HepG2 (cell line): Measurements from ENCODE around the gene PLK2. TPM values are rescaled to one million over a fixed set of nuclear protein-coding genes. Genes with fewer than 3 reads are reported as not detected.

ENCODE experiments used
- EED ChIP-seq: sonication (generic); formaldehyde crosslinking; IDR thresholded peaks from 2 replicates; pipeline ENCODE4 v1.5.0; 2020; ENCODE audit warnings: mild to moderate bottlenecking, missing genetic modification reagents
- JUND ChIP-seq: sonication (generic); formaldehyde crosslinking; IDR thresholded peaks from 2 replicates; pipeline ENCODE4 v1.8.0; 2022; ENCODE audit warnings: mild to moderate bottlenecking, missing genetic modification reagents
- MBD4 ChIP-seq: IDR thresholded peaks from 2 replicates; pipeline ENCODE4 v1.6.1; 2012; ENCODE audit warnings: low read length, inconsistent platforms, borderline replicate concordance
- RCOR2 ChIP-seq: IDR thresholded peaks from 2 replicates; pipeline ENCODE4 v1.6.1; 2016; ENCODE audit warnings: missing biosample characterization, missing genetic modification reagents
- SMARCE1 ChIP-seq: fragments of 450-650 bp; IDR thresholded peaks from 2 replicates; pipeline ENCODE4 v1.6.1; 2017; ENCODE audit warnings: borderline replicate concordance
- ZFY ChIP-seq: sonication (generic); formaldehyde crosslinking; IDR thresholded peaks from 2 replicates; pipeline ENCODE4 v1.4.0; 2020; ENCODE audit warnings: missing genetic modification reagents
- ZIK1 ChIP-seq: sonication (generic); formaldehyde crosslinking; IDR thresholded peaks from 2 replicates; pipeline ENCODE4 v1.5.0; 2020; ENCODE audit warnings: mild to moderate bottlenecking, low read depth, missing genetic modification reagents, borderline replicate concordance
- ZNF124 ChIP-seq: sonication (generic); formaldehyde crosslinking; IDR thresholded peaks from 2 replicates; pipeline ENCODE4 v1.4.0; 2020; ENCODE audit warnings: missing genetic modification reagents
- ZNF33A ChIP-seq: sonication (generic); formaldehyde crosslinking; IDR thresholded peaks from 2 replicates; pipeline ENCODE4 v1.5.1; 2020; ENCODE audit warnings: missing genetic modification reagents, mild to moderate bottlenecking, moderate library complexity, borderline replicate concordance
- ZNF644 ChIP-seq: IDR thresholded peaks from 2 replicates; pipeline ENCODE4 v1.6.1; 2016; ENCODE audit warnings: low read depth
- ZNF652 ChIP-seq: IDR thresholded peaks from 2 replicates; pipeline ENCODE4 v1.6.1; 2016; ENCODE audit warnings: low read depth, borderline replicate concordance
- ZSCAN21 ChIP-seq: sonication (generic); formaldehyde crosslinking; IDR thresholded peaks from 2 replicates; pipeline ENCODE4 v1.8.0; 2022; ENCODE audit warnings: mild to moderate bottlenecking, missing genetic modification reagents, moderate library complexity, borderline replicate concordance
- polyA plus RNA-seq, 8 experiments: library from polyadenylated mRNA; depleted of rRNA in 3 of 8; stranded (reverse) in 7 of 8; unstranded in 1 of 8; fragments of >200 nt; fragmentation: Illumina TruSeq in 4 of 8; extraction: Trizol in 4 of 8; gene quantifications; 2 replicates each; pipeline versions ENCODE4 v1.2.1 to v1.2.3, GENCODE V29; 2011 to 2016; ENCODE audit warnings: low read depth in 4 of 8, missing spikeins in 1 of 8, mixed read lengths in 1 of 8; ENCODE audit not compliant: insufficient read depth in 1 of 8
- total RNA-seq, 5 experiments: library from RNA; depleted of rRNA; stranded (reverse); fragments of >200 nt; fragmentation: Illumina TruSeq; extraction: Trizol; gene quantifications; 2 replicates each; pipeline ENCODE4 v1.2.3, GENCODE V29; 2016; ENCODE audit warnings: low read depth in 1 of 5
- TF ChIP-seq, protein P1 (sequence below): sonication (generic); formaldehyde crosslinking; IDR thresholded peaks from 2 replicates; pipeline ENCODE4 v1.9.0; 2021; ENCODE audit warnings: missing genetic modification reagents, borderline replicate concordance
- TF ChIP-seq, protein P2 (sequence below): sonication (generic); formaldehyde crosslinking; IDR thresholded peaks from 2 replicates; pipeline ENCODE4 v1.4.0; 2020; ENCODE audit warnings: mild to moderate bottlenecking, missing genetic modification reagents
- TF ChIP-seq, protein P3 (sequence below): sonication (generic); formaldehyde crosslinking; IDR thresholded peaks from 2 replicates; pipeline ENCODE4 v1.5.0; 2020; ENCODE audit warnings: missing genetic modification reagents
- TF ChIP-seq, protein P4 (sequence below): sonication (generic); formaldehyde crosslinking; IDR thresholded peaks from 2 replicates; pipeline ENCODE4 v1.5.0; 2020; ENCODE audit warnings: mild to moderate bottlenecking, missing genetic modification reagents
- TF ChIP-seq, protein P5 (sequence below): sonication (generic); formaldehyde crosslinking; IDR thresholded peaks from 2 replicates; pipeline ENCODE4 v1.5.1; 2020; ENCODE audit warnings: mild to moderate bottlenecking, missing genetic modification reagents
- TF ChIP-seq, protein P6 (sequence below): sonication (generic); formaldehyde crosslinking; IDR thresholded peaks from 2 replicates; pipeline ENCODE4 v1.5.0; 2020; ENCODE audit warnings: mild to moderate bottlenecking, missing genetic modification reagents
- TF ChIP-seq, protein P7 (sequence below): IDR thresholded peaks from 2 replicates; pipeline ENCODE4 v1.6.1; 2016; ENCODE audit warnings: mild to moderate bottlenecking, missing biosample characterization, missing genetic modification reagents

The PLK2 gene
- total and polyA plus RNA-seq, 2 of the 13 experiments (the other 11 are each of a cell fraction or from before 2014, with no cell fraction given), result 9.6 to 29.6 TPM

DNA sequence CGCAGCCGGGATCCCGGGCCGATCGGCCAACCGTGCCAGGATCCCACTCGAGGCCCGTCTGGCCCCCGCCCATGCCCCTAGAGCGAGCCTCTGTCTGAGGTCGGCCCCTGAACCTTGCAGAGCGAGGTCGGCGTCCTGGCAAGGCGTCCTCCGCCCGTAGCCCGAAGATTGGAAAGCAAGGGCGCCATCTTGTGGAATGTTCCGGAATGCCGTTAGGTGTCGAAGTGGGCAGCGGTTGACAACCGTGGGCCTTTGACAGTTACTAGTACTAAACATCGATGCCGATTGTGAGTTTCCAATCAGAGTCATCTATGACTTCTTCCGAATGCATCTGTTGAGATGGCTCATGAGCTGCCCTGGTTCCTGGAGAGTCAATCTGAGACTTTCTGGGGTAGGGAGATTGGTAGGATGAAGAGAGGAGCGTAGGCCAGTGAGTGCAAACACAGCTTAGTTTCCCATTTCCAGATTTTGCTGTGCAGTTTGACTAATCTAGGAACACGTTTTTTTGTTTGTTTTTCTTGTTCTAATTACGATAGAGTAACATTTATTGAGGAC is 923 bp upstream of the PLK2 start (continued):
- TF ChIP-seq ZNF124 (CRISPR knock-in tag), result no peak
- TF ChIP-seq ZNF644 (CRISPR knock-in tag), result no peak
- no peak for TF ChIP-seq MBD4
- TF ChIP-seq, protein P1, sequence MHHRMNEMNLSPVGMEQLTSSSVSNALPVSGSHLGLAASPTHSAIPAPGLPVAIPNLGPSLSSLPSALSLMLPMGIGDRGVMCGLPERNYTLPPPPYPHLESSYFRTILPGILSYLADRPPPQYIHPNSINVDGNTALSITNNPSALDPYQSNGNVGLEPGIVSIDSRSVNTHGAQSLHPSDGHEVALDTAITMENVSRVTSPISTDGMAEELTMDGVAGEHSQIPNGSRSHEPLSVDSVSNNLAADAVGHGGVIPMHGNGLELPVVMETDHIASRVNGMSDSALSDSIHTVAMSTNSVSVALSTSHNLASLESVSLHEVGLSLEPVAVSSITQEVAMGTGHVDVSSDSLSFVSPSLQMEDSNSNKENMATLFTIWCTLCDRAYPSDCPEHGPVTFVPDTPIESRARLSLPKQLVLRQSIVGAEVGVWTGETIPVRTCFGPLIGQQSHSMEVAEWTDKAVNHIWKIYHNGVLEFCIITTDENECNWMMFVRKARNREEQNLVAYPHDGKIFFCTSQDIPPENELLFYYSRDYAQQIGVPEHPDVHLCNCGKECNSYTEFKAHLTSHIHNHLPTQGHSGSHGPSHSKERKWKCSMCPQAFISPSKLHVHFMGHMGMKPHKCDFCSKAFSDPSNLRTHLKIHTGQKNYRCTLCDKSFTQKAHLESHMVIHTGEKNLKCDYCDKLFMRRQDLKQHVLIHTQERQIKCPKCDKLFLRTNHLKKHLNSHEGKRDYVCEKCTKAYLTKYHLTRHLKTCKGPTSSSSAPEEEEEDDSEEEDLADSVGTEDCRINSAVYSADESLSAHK (CRISPR knock-in tag), result no peak
- no peak for TF ChIP-seq JUND
- TF ChIP-seq, protein P2, sequence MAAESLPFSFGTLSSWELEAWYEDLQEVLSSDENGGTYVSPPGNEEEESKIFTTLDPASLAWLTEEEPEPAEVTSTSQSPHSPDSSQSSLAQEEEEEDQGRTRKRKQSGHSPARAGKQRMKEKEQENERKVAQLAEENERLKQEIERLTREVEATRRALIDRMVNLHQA (CRISPR knock-in tag), result no peak
- TF ChIP-seq, protein P3, sequence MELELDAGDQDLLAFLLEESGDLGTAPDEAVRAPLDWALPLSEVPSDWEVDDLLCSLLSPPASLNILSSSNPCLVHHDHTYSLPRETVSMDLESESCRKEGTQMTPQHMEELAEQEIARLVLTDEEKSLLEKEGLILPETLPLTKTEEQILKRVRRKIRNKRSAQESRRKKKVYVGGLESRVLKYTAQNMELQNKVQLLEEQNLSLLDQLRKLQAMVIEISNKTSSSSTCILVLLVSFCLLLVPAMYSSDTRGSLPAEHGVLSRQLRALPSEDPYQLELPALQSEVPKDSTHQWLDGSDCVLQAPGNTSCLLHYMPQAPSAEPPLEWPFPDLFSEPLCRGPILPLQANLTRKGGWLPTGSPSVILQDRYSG (CRISPR knock-in tag), result no peak
- TF ChIP-seq, protein P4, sequence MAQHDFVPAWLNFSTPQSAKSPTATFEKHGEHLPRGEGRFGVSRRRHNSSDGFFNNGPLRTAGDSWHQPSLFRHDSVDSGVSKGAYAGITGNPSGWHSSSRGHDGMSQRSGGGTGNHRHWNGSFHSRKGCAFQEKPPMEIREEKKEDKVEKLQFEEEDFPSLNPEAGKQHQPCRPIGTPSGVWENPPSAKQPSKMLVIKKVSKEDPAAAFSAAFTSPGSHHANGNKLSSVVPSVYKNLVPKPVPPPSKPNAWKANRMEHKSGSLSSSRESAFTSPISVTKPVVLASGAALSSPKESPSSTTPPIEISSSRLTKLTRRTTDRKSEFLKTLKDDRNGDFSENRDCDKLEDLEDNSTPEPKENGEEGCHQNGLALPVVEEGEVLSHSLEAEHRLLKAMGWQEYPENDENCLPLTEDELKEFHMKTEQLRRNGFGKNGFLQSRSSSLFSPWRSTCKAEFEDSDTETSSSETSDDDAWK (CRISPR knock-in tag), result no peak
- TF ChIP-seq, protein P5, sequence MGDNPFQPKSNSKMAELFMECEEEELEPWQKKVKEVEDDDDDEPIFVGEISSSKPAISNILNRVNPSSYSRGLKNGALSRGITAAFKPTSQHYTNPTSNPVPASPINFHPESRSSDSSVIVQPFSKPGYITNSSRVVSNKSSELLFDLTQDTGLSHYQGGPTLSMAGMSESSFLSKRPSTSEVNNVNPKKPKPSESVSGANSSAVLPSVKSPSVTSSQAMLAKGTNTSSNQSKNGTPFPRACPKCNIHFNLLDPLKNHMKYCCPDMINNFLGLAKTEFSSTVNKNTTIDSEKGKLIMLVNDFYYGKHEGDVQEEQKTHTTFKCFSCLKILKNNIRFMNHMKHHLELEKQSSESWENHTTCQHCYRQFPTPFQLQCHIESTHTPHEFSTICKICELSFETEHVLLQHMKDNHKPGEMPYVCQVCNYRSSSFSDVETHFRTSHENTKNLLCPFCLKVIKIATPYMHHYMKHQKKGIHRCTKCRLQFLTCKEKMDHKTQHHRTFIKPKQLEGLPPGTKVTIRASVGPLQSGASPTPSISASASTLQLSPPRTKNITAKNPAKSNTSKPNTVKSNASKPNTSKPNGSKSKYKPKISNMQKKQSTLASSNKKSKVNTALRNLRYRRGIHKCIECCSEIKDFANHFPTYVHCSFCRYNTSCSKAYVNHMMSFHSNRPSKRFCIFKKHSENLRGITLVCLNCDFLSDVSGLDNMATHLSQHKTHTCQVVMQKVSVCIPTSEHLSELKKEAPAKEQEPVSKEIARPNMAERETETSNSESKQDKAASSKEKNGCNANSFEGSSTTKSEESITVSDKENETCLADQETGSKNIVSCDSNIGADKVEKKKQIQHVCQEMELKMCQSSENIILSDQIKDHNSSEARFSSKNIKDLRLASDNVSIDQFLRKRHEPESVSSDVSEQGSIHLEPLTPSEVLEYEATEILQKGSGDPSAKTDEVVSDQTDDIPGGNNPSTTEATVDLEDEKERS (CRISPR knock-in tag), result no peak
- TF ChIP-seq ZNF652 (CRISPR knock-in tag), result no peak
- TF ChIP-seq ZSCAN21 (CRISPR knock-in tag), result no peak; the same call in 1 of the 2 replicates
- no peak for TF ChIP-seq ZIK1
- TF ChIP-seq, protein P6, sequence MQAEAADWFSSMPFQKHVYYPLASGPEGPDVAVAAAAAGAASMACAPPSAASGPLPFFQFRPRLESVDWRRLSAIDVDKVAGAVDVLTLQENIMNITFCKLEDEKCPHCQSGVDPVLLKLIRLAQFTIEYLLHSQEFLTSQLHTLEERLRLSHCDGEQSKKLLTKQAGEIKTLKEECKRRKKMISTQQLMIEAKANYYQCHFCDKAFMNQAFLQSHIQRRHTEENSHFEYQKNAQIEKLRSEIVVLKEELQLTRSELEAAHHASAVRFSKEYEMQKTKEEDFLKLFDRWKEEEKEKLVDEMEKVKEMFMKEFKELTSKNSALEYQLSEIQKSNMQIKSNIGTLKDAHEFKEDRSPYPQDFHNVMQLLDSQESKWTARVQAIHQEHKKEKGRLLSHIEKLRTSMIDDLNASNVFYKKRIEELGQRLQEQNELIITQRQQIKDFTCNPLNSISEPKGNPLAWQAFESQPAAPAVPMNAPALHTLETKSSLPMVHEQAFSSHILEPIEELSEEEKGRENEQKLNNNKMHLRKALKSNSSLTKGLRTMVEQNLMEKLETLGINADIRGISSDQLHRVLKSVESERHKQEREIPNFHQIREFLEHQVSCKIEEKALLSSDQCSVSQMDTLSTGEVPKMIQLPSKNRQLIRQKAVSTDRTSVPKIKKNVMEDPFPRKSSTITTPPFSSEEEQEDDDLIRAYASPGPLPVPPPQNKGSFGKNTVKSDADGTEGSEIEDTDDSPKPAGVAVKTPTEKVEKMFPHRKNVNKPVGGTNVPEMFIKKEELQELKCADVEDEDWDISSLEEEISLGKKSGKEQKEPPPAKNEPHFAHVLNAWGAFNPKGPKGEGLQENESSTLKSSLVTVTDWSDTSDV, result no peak
- TF ChIP-seq EED (CRISPR knock-in tag), result no peak
- no peak for TF ChIP-seq SMARCE1
- TF ChIP-seq ZFY (CRISPR knock-in tag), result peak; percentile 37; the same call in 1 of the 2 replicates
- TF ChIP-seq, protein P7, sequence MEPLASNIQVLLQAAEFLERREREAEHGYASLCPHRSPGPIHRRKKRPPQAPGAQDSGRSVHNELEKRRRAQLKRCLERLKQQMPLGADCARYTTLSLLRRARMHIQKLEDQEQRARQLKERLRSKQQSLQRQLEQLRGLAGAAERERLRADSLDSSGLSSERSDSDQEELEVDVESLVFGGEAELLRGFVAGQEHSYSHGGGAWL (CRISPR knock-in tag), result 0 out of 2 replicates have a peak, but pooled peaks have one; percentile 8
- no peak for TF ChIP-seq ZNF33A (CRISPR knock-in tag)
- no peak for TF ChIP-seq RCOR2 (CRISPR knock-in tag)
